ENCODE data around the gene DPAGT1.
"Not testable (repeated sequence)": the region's sequence is repeated elsewhere in the genome, so short reads cannot be mapped to it uniquely, and the experiment has no call there.

Gene DPAGT1

GRCh38 chr11:119101759-119102423 is at the start of gene DPAGT1:
Gene DPAGT1, minus strand, starts transcription at chr11:119101853. Its CDS starts 198 bp downstream, at chr11:119101655.
- in situ Hi-C loops (cut with MboI; ENCODE audit: low pct_unique_long_range_greater_than_20kb, low sequenced_read_pairs), result no loop called here
- DNase-seq, result peak; percentile 96

GRCh38 chr11:119149786-119150275 is 48.2 kb upstream of the DPAGT1 start:
- in situ Hi-C loops (cut with MboI; ENCODE audit: low pct_unique_long_range_greater_than_20kb, low sequenced_read_pairs), result no loop called here
- no peak for DNase-seq

- in situ Hi-C loops (cut with MboI; ENCODE audit: low pct_unique_long_range_greater_than_20kb, low sequenced_read_pairs), result no loop called here
- no peak for DNase-seq
Measured at GRCh38 chr11:119149018-119149785, 47.5 kb upstream of the DPAGT1 start, which contains the start of gene ABCG4. Gene ABCG4, plus strand, starts transcription at chr11:119149052. Its CDS starts 914 bp downstream, at chr11:119149966.

GRCh38 chr11:119148720-119149017 is 47.0 kb upstream of the DPAGT1 start:
- no peak for DNase-seq
- in situ Hi-C loops (cut with MboI; ENCODE audit: low pct_unique_long_range_greater_than_20kb, low sequenced_read_pairs), result no loop called here

GRCh38 chr11:119147604-119148333 is 46.1 kb upstream of the DPAGT1 start:
- DNase-seq, result no peak
- in situ Hi-C loops (cut with MboI; ENCODE audit: low pct_unique_long_range_greater_than_20kb, low sequenced_read_pairs), result no loop called here

GRCh38 chr11:119145551-119145950 is 43.9 kb upstream of the DPAGT1 start:
- in situ Hi-C loops (cut with MboI; ENCODE audit: low pct_unique_long_range_greater_than_20kb, low sequenced_read_pairs), result no loop called here
- no peak for DNase-seq

- DNase-seq, result peak; percentile 75
- in situ Hi-C loops (cut with MboI; ENCODE audit: low pct_unique_long_range_greater_than_20kb, low sequenced_read_pairs), result no loop called here
Measured at GRCh38 chr11:119144825-119145486, 43.3 kb upstream of the DPAGT1 start.

- DNase-seq; in situ Hi-C loops (cut with MboI; ENCODE audit: low pct_unique_long_range_greater_than_20kb, low sequenced_read_pairs): not testable (repeated sequence)
Measured at GRCh38 chr11:119139276-119139675, 37.6 kb upstream of the DPAGT1 start.

GRCh38 chr11:119134389-119134978 is 32.8 kb upstream of the DPAGT1 start:
- DNase-seq, result no peak
- in situ Hi-C loops (cut with MboI; ENCODE audit: low pct_unique_long_range_greater_than_20kb, low sequenced_read_pairs), result no loop called here

- no peak for DNase-seq
- in situ Hi-C loops (cut with MboI; ENCODE audit: low pct_unique_long_range_greater_than_20kb, low sequenced_read_pairs), result no loop called here
Measured at GRCh38 chr11:119130662-119131061, 29.0 kb upstream of the DPAGT1 start.

GRCh38 chr11:119126675-119127268 is 25.1 kb upstream of the DPAGT1 start:
- no peak for DNase-seq
- in situ Hi-C loops (cut with MboI; ENCODE audit: low pct_unique_long_range_greater_than_20kb, low sequenced_read_pairs), result no loop called here

- no peak for DNase-seq
- in situ Hi-C loops (cut with MboI; ENCODE audit: low pct_unique_long_range_greater_than_20kb, low sequenced_read_pairs), result no loop called here
Measured at GRCh38 chr11:119125821-119126220, 24.2 kb upstream of the DPAGT1 start.

GRCh38 chr11:119121811-119122124 is 20.1 kb upstream of the DPAGT1 start:
- in situ Hi-C loops (cut with MboI; ENCODE audit: low pct_unique_long_range_greater_than_20kb, low sequenced_read_pairs), result no loop called here
- DNase-seq, result no peak

- in situ Hi-C loops (cut with MboI; ENCODE audit: low pct_unique_long_range_greater_than_20kb, low sequenced_read_pairs), result no loop called here
- peak; percentile 99 for DNase-seq
Measured at GRCh38 chr11:119121008-119121810, 19.6 kb upstream of the DPAGT1 start, which contains the start of gene HINFP. Gene HINFP, plus strand, starts transcription at chr11:119121580. Its CDS starts 5,365 bp downstream, at chr11:119126945.

- DNase-seq, result no peak
- in situ Hi-C loops (cut with MboI; ENCODE audit: low pct_unique_long_range_greater_than_20kb, low sequenced_read_pairs), result no loop called here
Measured at GRCh38 chr11:119120639-119121007, 19.0 kb upstream of the DPAGT1 start.

GRCh38 chr11:119118946-119119345 is 17.3 kb upstream of the DPAGT1 start:
- in situ Hi-C loops (cut with MboI; ENCODE audit: low pct_unique_long_range_greater_than_20kb, low sequenced_read_pairs), result no loop called here
- DNase-seq, result no peak

- in situ Hi-C loops (cut with MboI; ENCODE audit: low pct_unique_long_range_greater_than_20kb, low sequenced_read_pairs), result no loop called here
Measured at GRCh38 chr11:119118227-119118626, 16.6 kb upstream of the DPAGT1 start.

More at GRCh38 chr11:119118227-119118626, 16.6 kb upstream of the DPAGT1 start:
- DNase-seq, result no peak

All from KBM-7 (cell line).